Activated CD8-positive, alpha-beta memory T cell treated with anti-CD3 and anti-CD28 coated beads for 4 hours (primary cell): Measurements from ENCODE around the gene DUOX1.
A peak's percentile ranks its signal among the peaks of the same experiment; 100 is the strongest.

Experiments used
- DNase-seq, 2 donors: peaks; one replicate each; pipeline ENCODE4 v3.0.0-alpha.2; 2020; ENCODE audit warnings: low read depth in 2 of 2

The DUOX1 gene

DNA sequence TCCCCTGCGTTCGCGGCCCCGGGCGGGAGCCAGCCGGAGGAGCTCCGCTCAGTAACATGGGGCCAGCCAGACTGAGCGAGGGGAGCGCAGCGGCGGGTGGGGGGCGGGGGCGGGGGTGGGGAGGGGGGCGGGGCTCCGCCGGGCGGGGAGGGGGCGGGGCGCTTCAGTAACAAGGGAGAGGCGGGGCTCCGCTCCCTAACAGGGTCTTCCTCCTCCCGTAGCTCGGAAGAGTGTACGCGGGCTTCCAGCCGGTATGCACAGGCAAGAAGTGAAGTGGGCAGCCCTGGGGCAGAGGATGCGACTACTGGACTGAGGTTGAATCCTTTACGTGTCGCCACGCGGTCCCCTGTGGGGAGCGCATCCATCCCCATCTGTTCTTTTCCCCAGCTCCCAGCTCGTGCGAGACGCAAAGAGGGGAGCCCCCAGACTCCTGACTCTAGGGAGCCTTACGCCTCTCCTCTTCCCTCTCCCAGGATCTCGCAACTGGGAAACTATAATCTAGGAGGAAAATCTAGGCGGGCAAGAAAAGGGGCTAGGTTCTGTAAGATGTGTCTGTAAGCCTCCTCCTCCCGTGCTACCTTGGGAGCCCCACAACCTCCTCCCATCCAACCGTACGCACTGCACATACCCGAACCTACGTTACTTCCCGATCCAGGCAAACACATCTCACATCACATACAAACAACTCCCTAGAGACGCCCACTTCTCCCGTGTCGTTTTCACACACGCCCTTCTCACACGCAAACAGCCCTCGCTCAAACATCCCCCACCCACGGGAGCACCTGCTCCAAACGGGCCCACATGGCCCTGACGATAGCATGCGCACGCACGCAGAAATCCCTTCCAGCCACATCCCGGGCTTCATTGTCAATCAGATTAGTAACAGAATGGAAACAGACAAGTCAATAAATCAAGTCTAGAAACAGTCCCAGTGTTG, 58.4 kb downstream of the DUOX1 start, which contains the start of gene SHF:
SHF (minus strand) TSS at position 73 of the 937 bp plus-strand sequence; CDS start at position 58, 15 bp downstream.
- peak; percentile 51 to 81 for DNase-seq

DNA sequence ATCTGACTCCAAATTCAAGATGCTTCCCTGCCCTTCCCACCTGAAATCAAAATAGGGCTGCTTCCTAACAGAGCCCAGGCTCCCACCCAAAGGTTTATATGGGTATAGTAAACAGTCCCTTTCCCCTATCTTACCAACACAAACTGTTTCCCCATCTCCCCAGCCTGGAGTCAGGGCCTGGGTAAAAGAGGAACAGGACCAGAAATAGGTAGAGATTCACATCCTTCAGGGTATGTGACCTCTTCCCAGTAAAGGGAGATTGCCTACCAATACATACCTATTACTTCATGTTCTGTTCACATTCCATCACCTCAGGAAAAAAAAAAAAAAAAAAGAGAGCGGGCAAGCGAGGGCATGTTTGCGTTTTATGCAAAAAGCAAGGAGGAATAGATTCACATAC, 67.7 kb downstream of the DUOX1 start:
- no peak for DNase-seq

GRCh38 chr15:45198337-45199135, 68.7 kb downstream of the DUOX1 start:
- peak; percentile 84 to 89 for DNase-seq

DNA sequence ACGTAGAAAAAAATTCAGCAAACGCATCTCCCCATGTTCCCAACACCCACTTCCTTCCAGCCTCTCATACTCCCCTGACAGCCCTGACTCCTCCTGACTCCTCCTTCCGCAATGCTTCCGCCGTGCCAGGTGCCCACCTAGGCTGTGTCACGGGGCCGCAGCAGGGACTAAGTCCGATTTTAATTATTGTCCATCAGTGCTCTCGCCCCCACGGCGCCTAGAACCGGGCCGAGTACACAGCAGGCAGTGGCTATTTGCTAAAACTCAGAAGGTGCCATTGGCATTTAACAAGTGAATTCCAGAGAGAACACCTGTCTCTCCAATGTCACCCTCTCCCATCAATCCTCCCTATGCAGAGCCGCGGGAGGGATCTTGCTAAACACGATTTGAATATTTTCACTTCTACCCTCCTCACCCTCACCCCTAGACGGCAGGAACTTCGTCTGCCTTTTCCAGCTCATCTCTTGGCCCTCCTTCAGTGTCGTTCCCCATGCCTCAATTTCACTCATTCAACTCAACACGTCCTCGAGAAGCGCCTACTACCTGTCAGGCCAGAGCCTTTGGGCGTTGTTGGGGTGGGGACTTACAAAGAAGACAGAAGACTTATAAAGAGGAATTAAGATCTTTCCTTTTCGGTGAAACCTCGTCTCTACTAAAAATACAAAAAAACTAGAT, 69.5 kb downstream of the DUOX1 start:
- no peak for DNase-seq

DNA sequence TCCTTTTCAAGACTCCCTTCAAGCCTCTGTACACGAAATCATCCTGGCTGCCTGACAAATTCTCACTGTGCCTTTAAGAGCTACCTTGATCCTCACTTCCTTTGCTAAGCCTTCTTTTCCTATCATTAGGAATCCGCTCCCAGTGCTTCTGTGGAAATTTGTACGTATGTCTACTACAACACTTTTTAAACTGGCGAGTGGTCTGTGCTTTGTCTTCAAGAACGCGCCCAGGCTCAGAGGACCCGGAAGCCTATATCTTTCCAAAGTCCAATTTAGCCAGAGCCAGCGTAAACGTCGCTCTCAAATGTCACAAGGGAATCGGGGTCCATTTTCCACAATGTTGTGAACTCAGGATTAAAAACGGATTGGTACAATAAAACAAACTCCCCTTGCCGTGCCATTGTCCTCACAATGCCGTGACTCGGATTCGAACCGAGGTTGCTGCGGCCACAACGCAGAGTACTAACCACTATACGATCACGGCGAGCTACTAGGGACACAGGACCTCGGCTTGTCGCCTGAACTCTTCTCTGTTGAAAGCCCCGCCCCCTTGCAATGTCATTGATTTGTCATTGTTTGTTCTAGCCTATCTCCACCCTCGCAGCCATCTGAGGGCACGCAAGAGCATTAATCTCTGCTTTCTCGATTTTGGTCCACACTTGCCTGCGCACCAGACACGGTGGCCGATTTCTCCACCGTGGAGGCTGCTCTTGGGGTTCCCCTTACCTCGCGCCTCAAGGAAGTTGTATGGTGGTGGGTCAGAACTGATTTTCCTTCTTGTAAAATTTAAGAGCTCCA, 70.4 kb downstream of the DUOX1 start:
- DNase-seq: peak; percentile 93 to 96

DNA sequence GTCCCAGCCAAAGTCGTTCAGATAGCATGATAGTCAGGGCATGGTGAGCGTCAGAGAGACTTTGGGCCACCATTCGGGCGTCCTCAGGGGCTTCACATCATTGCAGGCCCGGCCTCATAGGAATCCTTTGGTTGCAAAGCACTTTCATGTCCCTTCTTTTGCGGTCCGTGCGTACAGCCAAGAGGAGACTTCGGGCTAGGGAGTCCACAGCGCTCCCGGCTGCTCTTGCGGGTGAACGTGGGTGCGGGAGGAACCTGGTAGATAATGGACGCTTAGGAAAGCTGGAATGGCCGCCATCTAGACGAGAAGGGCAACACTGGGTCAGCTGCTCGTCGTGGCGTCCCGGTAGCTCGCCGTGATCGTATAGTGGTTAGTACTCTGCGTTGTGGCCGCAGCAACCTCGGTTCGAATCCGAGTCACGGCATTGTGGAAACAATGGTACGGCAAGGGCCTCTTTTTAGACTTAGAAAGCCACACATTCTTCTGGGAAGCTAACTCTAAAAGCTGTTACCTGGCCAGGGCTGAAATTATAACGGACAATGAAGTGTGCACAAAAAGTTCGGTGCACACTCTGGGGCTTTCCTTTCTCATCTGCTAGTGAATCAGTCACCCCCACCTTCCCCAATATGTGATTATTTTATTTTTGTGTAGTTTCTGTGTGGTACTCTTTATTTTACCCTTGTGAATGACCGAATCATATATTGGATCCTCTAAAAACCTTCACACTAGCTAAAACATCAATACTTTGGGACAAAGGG, 71.2 kb downstream of the DUOX1 start:
- peak; percentile 47 for DNase-seq

DNA sequence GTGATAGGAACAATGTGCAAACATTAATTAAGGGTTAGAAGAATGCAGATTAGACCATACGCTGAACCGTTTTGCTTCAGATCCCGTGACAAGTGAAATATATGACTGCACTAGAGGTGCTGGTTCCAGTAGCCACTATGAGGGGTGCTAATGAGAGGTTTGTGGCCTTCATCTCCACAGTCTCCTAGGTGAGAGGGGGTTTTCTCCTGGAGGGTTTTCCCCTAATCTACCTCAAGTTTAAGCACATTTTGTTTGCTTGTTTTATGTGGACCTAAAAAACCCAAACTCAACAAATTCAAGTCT, 71.7 kb downstream of the DUOX1 start:
- DNase-seq: no peak

- DNase-seq: no peak
These were observed 72.1 kb downstream of the DUOX1 start for GRCh38 chr15:45201869-45202268.

GRCh38 chr15:45203182-45203581, 73.4 kb downstream of the DUOX1 start:
- DNase-seq: no peak

- peak in 1 of 2 donors; percentile 17 for DNase-seq
These were observed 75.4 kb downstream of the DUOX1 start for GRCh38 chr15:45205192-45205591.

- DNase-seq: no peak
These were observed 82.7 kb downstream of the DUOX1 start for GRCh38 chr15:45212493-45212892.
